ENCODE measurements around the gene KLHL24.

DNA sequence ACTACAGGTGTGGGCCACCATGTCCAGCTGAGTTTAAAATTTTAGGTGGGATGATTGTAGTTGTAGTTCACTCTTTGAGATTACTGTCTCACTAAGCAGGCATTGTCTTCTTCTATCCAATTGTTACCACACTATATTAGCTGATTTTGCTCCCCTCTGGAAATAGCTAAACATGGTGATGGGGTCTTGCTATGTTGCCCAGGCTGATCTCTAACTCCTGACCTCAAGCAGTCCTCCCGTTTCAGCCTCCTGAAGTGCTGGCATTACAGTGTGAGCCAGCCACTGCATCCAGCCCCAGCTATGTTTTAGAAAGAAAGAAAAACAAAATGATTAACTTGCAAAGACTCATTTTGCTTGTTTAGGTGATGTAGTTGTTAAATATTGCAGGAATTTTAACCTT, 92.8 kb downstream of the KLHL24 start:
- TF ChIP-seq, protein P1, sequence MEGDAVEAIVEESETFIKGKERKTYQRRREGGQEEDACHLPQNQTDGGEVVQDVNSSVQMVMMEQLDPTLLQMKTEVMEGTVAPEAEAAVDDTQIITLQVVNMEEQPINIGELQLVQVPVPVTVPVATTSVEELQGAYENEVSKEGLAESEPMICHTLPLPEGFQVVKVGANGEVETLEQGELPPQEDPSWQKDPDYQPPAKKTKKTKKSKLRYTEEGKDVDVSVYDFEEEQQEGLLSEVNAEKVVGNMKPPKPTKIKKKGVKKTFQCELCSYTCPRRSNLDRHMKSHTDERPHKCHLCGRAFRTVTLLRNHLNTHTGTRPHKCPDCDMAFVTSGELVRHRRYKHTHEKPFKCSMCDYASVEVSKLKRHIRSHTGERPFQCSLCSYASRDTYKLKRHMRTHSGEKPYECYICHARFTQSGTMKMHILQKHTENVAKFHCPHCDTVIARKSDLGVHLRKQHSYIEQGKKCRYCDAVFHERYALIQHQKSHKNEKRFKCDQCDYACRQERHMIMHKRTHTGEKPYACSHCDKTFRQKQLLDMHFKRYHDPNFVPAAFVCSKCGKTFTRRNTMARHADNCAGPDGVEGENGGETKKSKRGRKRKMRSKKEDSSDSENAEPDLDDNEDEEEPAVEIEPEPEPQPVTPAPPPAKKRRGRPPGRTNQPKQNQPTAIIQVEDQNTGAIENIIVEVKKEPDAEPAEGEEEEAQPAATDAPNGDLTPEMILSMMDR (IDR thresholded peaks at IDR 0.05 in 4 of 5, conservative IDR thresholded peaks at IDR 0.05 in 1 of 5): no peak
- no peak for TF ChIP-seq POLR2A (IDR thresholded peaks at IDR 0.05)
